NCI-H2227 (cell line): ENCODE results near the gene ADAMTSL4.

ENCODE experiments used
- DNase-seq: peaks from one replicate; lab custom pipeline; 2025; ENCODE audit not compliant: unreplicated experiment; lab: John Stamatoyannopoulos, UW

ADAMTSL4 gene

GRCh38 chr1:150548632-150549495 is at the start of gene ADAMTSL4:
Gene ADAMTSL4 (plus strand): TSS chr1:150549408. CDS start chr1:150552289, 2,881 bp downstream.
- peak; percentile 58 for DNase-seq

GRCh38 chr1:150505431-150505830 is 43.8 kb upstream of the ADAMTSL4 start:
- DNase-seq, result no peak

DNA sequence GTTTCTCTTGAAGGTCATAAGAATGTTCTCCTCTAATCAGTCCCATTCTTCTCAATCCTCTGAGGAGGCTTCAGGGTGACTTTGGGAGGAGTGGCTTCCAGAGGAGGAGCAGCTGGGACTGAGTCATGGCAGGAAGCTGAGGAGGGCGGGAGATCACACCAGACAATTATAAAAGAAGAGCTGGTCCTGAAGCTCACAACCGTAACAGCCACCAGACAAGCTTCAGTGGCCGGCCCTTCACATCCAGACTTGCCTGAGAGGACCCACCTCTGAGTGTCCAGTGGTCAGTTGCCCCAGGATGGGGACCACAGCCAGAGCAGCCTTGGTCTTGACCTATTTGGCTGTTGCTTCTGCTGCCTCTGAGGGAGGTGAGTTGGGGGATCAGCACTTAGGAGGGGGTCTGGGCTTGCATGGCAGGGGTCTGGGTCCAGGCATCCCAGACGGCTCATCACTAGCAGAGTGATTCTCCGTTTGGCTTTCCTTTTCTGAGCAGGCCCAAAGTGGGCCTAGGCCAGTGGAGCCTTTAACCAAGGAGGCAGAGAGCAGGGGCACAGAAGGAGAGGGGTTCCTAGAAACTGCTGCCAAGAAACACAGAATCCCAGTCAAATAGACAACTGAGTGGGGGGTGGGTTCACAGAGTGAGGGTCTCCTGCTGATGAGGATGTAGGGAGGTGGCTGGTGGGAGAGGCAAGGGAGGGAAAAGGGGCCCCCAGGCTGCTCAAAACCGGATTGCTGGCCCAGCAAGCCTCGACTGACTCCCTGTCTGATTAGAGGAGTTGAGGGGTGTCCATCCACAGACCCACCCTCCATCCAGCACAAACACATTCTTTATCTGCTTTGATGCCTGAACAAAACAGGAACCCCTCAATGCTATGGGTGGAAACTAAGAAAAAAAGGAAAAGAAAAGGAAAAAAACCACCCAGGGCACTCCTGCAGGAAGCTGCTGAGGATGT is 41.0 kb upstream of the ADAMTSL4 start, which contains the start of gene ECM1:
Gene ECM1 (plus strand): TSS at position 198 of the 953 bp plus-strand sequence. CDS start 101 bp downstream, at position 299.
- no peak for DNase-seq

- DNase-seq, result no peak
These were observed 40.2 kb upstream of the ADAMTSL4 start for GRCh38 chr1:150508982-150509381.

- peak; percentile 45 for DNase-seq
These were observed 37.7 kb upstream of the ADAMTSL4 start for GRCh38 chr1:150511551-150511950.

DNA sequence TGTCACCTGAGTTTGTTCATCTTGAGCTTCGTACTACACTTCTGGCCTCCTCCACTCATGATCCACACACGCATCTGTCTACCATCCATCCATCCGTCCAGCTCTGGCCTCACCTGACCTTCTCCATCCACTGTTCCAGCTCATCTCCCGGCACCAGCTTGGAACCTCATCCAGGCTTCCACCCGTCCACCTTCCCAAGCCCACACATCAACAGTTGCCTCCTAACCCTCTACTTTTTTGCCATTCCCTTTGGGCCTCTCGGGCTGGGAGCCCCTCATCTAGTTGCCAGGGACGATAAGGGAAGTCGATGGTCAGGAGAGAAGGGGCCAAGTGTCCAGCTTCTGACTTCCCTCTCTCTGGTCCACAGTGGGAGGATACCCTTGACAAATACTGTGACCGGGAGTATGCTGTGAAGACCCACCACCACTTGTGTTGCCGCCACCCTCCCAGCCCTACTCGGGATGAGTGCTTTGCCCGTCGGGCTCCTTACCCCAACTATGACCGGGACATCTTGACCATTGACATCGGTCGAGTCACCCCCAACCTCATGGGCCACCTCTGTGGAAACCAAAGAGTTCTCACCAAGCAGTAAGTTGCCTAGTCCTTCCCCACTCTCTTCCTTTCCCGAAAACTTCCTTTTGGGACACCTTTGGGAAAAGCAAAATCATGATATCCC is 37.1 kb upstream of the ADAMTSL4 start:
- DNase-seq, result no peak

GRCh38 chr1:150512846-150513245 is 36.4 kb upstream of the ADAMTSL4 start:
- no peak for DNase-seq

DNA sequence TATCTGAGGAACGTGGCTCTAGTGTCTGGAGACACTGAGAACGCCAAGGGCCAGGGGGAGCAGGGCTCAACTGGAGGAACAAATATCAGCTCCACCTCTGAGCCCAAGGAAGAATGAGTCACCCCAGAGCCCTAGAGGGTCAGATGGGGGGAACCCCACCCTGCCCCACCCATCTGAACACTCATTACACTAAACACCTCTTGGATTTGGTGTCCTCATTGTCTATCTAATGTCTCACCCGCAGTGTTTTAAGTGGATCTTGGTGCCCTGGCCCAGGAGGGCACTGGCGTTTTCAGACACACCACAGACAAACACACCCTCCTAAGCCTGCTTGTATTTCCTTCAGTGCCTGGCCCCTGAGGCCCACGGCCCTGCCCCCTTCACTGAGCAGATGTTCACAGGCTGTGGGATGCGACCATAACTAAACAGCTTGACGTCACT is 35.8 kb upstream of the ADAMTSL4 start:
- DNase-seq, result no peak

- DNase-seq, result no peak
These were observed 34.9 kb upstream of the ADAMTSL4 start for GRCh38 chr1:150514260-150514659.

- no peak for DNase-seq
These were observed 34.3 kb upstream of the ADAMTSL4 start for GRCh38 chr1:150514913-150515327.

- peak; percentile 98 for DNase-seq
These were observed 33.7 kb upstream of the ADAMTSL4 start, which contains the start of gene FALEC for GRCh38 chr1:150515328-150516049. Gene FALEC (plus strand): TSS chr1:150515752.

GRCh38 chr1:150516050-150516591 is 33.1 kb upstream of the ADAMTSL4 start:
- DNase-seq, result peak; percentile 44

GRCh38 chr1:150516616-150517015 is 32.6 kb upstream of the ADAMTSL4 start:
- DNase-seq, result peak; percentile 33

DNA sequence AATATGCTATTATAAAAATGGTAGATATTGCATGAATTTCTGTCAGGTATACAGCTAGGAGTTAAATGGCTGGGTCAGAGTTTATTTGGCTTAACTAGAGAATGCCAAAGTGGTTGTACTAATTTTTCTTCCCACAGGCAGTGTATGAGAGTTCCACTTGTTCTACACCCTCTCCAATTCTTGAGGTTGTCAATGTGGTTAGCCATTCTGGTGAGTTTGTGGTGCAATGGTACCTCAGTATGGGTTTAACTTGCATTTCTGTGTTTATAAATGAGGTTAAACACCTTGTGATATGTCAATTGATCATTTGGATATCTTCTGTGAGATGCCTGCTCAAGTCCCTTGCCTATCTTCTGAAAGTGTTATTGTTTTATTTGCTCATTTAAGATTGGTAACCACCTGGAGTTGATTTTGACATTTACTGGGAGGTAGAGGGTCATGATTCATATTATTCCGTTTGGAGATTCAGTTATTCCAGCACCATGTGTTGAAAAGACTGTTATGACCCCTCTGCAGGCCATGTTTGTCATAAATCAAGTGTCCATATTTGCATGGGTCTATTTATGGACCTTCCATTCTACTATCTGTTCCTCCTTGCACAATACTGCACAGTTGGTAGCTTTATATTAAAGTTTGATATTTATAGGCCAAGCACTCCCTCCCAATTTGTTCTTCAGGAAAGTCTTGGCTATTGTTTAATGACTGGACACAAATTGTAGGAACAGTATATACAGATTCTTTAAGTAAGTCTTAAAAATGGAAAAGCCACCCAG is 27.8 kb upstream of the ADAMTSL4 start:
- no peak for DNase-seq

- no peak for DNase-seq
These were observed 23.9 kb upstream of the ADAMTSL4 start for GRCh38 chr1:150525348-150525747.

DNA sequence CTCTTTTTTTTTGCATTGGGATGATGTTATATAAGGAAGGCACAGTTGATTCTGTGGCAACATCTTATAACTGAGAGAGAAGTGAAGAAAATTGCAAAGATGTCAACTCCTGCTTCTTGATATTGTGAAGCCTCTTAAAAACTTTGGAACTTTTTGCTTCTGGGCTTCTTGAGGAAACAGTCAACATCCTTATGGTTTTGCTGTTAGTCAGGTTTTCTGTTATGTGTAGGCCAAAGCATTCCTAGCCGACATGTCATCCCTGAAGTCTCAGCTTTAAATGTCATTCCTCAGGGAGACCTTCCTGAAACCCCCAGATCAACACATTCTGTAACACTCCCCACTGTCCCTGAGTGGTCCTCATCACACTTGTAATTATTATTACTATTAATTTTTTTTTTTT is 21.0 kb upstream of the ADAMTSL4 start:
- DNase-seq, result no peak

GRCh38 chr1:150529017-150529416 is 20.2 kb upstream of the ADAMTSL4 start:
- no peak for DNase-seq

DNA sequence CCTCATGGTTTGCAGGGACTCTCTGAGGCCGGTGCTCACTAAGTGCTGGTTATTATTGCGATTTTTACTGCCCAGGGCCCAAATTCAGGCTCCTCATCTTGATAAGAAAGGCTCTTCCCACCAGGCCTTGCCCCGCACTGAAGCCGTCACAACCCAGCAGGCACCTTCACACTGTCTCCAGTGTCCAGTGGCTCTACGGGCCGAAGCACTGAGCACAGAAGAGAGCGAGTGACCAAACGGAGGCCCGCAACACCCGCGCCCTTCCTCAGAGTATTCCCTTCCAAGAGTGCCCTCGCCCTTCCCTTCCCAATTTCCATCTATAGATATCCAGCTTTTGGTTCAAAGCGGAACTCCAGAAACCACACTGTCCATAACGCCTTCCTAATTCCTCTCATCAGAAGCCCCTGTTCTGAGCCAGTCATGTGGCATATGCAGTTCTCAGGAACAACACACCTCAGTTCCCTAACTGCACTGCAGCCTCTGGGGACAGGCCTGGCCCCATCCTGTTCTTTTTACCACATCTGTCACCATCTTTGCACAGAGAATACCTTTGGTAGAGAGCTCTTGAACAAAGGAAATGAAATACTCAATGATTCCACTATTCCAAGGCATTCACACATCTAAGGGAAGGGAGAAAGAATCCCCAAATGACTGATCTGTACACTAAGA is 18.6 kb upstream of the ADAMTSL4 start:
- DNase-seq, result no peak

DNA sequence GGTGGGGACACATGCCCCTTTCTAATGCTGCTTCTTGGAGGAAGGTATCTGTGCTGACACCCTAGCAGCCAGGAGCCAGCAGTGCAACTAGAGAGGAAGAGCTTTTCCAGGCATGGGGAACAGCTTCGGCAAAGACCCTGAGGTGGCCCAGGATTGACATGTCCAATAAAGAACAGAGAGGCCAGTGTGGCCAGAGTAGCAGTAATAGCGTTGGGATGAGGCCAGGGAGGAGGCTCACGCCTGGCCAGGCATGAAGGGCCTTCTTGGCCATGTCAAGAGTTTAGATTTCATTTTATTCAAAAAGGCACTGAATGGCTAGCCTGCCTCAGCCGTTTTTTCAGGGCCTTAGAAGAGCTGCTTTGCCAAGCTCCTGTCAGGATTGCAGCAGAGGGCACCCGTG is 16.3 kb upstream of the ADAMTSL4 start:
- no peak for DNase-seq
